Prostate gland (tissue), 2 donors: ENCODE data around the gene MYBL2.

Experiments used
- POLR2A ChIP-seq: fragments of 450-650 bp; IDR thresholded peaks from one replicate; pipeline ENCODE4 v1.6.1; 2016; ENCODE audit warnings: antibody characterized with exemption, mild to moderate bottlenecking
- POLR2AphosphoS5 ChIP-seq: sonication (generic); formaldehyde crosslinking; IDR thresholded peaks from one replicate; pipeline ENCODE4 v1.6.1; 2017; ENCODE audit warnings: antibody characterized with exemption
- TF ChIP-seq, protein P1 (sequence below), 4 experiments: fragments of 200-600 bp in 2 of 4; fragments of 450-650 bp in 2 of 4; sonication (generic) in 2 of 4; IDR thresholded peaks; 1 replicate in 3 of 4; 2 replicates in 1 of 4; pipeline ENCODE4 v1.5.1; 2016 to 2019; ENCODE audit warnings: antibody characterized with exemption in 4 of 4, mild to moderate bottlenecking in 2 of 4, moderate library complexity in 2 of 4

DNA sequence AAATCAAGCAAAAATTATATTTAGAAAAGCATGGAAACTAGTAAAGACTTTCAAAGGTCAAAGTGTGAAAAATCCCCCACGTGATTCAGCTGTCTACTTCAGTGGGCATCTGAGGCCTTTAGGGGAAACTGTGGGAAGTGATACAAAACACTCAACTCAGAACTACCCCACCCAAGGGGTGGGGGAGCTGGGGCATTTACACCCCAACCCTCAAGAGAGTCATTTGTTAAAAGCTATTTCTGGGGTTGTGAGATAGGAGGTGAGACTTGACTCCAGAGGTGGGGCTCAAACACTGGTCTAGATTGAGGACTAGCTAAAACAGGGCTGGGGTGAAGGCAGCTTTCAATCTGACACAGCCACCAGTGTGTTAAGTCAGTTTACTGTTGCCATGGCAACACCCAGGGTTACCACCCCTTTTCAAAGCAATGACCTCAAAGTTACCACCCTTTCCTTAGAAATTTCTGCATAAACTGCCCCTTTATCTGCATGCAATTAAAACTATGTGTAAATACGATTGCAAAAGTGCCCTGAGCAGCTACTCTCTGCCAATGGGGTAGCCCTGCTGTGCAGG lies 69.8 kb downstream of the MYBL2 start:
- no peak for TF ChIP-seq POLR2AphosphoS5
- TF ChIP-seq POLR2A = no peak
- TF ChIP-seq, protein P1, sequence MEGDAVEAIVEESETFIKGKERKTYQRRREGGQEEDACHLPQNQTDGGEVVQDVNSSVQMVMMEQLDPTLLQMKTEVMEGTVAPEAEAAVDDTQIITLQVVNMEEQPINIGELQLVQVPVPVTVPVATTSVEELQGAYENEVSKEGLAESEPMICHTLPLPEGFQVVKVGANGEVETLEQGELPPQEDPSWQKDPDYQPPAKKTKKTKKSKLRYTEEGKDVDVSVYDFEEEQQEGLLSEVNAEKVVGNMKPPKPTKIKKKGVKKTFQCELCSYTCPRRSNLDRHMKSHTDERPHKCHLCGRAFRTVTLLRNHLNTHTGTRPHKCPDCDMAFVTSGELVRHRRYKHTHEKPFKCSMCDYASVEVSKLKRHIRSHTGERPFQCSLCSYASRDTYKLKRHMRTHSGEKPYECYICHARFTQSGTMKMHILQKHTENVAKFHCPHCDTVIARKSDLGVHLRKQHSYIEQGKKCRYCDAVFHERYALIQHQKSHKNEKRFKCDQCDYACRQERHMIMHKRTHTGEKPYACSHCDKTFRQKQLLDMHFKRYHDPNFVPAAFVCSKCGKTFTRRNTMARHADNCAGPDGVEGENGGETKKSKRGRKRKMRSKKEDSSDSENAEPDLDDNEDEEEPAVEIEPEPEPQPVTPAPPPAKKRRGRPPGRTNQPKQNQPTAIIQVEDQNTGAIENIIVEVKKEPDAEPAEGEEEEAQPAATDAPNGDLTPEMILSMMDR (IDR thresholded peaks at IDR 0.05) = no peak
